NCI-H1105 treated with DMSO at 0.1 percent for 48 hours (cell line): ENCODE results near the gene RBM5.
"Not testable (repeated sequence)": the region's sequence is repeated elsewhere in the genome, so short reads cannot be mapped to it uniquely, and the experiment has no call there.

Experiments
- DNase-seq: peaks from one replicate; lab custom pipeline; 2025; lab: John Stamatoyannopoulos, UW

The RBM5 gene

GRCh38 chr3:50088725-50089608 lies at the start of gene RBM5:
RBM5 (plus strand) TSS chr3:50088919; CDS start chr3:50090435, 1,516 bp downstream.
- DNase-seq, result peak; percentile 74

- no peak for DNase-seq
These were observed 43.7 kb upstream of the RBM5 start for GRCh38 chr3:50044976-50045375.

GRCh38 chr3:50047426-50047825 lies 41.3 kb upstream of the RBM5 start:
- no peak for DNase-seq

- DNase-seq, result peak; percentile 21
These were observed 38.4 kb upstream of the RBM5 start for GRCh38 chr3:50050361-50050760.

- no peak for DNase-seq
These were observed 31.0 kb upstream of the RBM5 start for GRCh38 chr3:50057756-50058155.

- DNase-seq, result no peak
These were observed 20.6 kb upstream of the RBM5 start for GRCh38 chr3:50068134-50068533.

- DNase-seq, result no peak
These were observed 10.6 kb upstream of the RBM5 start for GRCh38 chr3:50078091-50078490.

- no peak for DNase-seq
These were observed 10.1 kb upstream of the RBM5 start for GRCh38 chr3:50078622-50079021.

GRCh38 chr3:50084951-50085350 lies 3.8 kb upstream of the RBM5 start:
- not testable (repeated sequence) for DNase-seq

- no peak for DNase-seq
These were observed 858 bp downstream of the RBM5 start for GRCh38 chr3:50089609-50089945.

- no peak for DNase-seq
These were observed 2.3 kb downstream of the RBM5 start for GRCh38 chr3:50090984-50091383.

GRCh38 chr3:50095352-50095998 lies 6.8 kb downstream of the RBM5 start:
- DNase-seq, result no peak

- no peak for DNase-seq
These were observed 11.7 kb downstream of the RBM5 start for GRCh38 chr3:50100386-50100785.

GRCh38 chr3:50100956-50101845 lies 12.5 kb downstream of the RBM5 start:
- DNase-seq, result no peak

- no peak for DNase-seq
These were observed 13.8 kb downstream of the RBM5 start for GRCh38 chr3:50102558-50102957.

- no peak for DNase-seq
These were observed 23.0 kb downstream of the RBM5 start for GRCh38 chr3:50111757-50112156.

- no peak for DNase-seq
These were observed 23.7 kb downstream of the RBM5 start for GRCh38 chr3:50112462-50112861.

GRCh38 chr3:50117120-50117519 lies 28.4 kb downstream of the RBM5 start:
- DNase-seq, result no peak

- DNase-seq, result no peak
These were observed 29.5 kb downstream of the RBM5 start for GRCh38 chr3:50118237-50118636.

- DNase-seq, result no peak
These were observed 31.1 kb downstream of the RBM5 start for GRCh38 chr3:50119786-50120185.

- DNase-seq, result no peak
These were observed 31.8 kb downstream of the RBM5 start for GRCh38 chr3:50120364-50121071.
